ENCODE results near the gene HNRNPC.
"Not testable (repeated sequence)": the region's sequence is repeated elsewhere in the genome, so short reads cannot be mapped to it uniquely, and the experiment has no call there.

HNRNPC gene

DNA sequence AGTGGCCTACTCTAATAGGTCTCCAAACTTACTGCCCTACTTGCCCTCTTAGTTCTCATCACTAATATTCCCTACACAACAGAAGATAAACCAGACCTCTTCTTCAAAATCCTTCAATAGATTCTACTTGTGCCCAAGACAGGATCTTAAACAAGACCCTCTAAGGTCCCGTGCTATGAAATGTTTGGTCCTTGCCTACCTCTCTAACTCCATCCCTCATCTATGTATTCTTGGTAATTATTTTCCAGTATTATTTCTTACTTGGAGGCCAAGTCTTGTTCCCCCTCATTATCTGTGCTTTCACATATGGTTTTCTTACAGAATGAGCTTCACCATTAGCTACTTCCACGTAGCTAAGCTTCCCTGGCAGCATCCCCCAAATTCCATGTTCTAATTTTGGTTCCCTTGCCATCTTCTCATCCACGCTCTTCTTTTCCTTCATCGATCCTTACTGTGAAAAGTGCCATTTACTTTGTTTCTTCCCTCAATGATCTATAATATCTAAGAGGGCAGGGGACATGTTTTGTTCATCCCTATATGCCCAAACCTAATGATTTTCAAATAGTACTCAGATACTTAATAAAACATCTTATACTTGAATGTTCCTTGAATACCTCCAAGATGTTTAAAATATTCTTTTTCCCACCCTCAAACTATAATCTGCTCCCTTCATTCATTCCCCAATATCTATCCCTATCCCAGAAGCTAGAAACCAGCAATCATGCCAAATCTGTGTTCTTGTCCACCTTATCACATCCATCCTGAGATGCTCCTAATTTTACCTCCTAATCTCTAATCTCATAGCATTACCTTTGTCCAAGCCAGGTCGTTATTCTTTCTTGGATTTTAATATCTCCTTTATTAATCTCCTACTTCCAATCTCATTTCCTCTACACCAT lies 10.1 kb downstream of the HNRNPC start:
- TF ChIP-seq ZNF274 (IDR thresholded peaks at IDR 0.05; ENCODE audit: low read depth, low read length): no peak
- H3K4me3 ChIP-seq (ENCODE audit: low read length): no peak overlapping the region; the same call in 1 of the 2 replicates

GRCh38 chr14:21258005-21258888 lies 11.0 kb downstream of the HNRNPC start:
- H3K4me3 ChIP-seq (ENCODE audit: low read length): no peak overlapping the region
- no peak for TF ChIP-seq ZNF274 (IDR thresholded peaks at IDR 0.05; ENCODE audit: low read depth, low read length)

DNA sequence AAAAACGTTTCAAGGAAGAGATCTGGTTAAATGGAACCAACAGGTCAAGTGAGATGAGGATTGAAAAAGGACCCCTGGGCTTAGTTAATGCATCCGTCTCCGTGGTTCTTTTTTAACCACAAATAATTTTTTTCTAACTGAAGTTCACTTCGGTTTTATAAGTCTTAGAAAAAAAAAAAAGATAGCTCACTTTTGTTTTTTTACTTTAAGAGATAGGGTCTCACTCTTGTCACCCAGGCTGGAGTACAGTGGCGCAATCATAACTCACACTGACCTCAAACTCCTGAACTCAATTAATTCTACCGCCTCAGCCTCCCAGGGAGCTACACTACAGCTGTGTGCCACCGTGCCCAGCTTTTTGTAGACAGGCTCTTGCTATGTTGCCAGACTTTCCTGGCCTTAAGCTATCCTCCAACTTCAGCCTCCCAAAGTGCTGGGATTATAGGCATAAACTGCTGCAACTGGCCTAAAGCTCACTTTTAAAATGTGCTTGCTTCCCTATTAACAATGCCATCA lies 11.8 kb downstream of the HNRNPC start:
- no peak for TF ChIP-seq ZNF274 (IDR thresholded peaks at IDR 0.05; ENCODE audit: low read depth, low read length)
- no peak overlapping the region for H3K4me3 ChIP-seq (ENCODE audit: low read length)

DNA sequence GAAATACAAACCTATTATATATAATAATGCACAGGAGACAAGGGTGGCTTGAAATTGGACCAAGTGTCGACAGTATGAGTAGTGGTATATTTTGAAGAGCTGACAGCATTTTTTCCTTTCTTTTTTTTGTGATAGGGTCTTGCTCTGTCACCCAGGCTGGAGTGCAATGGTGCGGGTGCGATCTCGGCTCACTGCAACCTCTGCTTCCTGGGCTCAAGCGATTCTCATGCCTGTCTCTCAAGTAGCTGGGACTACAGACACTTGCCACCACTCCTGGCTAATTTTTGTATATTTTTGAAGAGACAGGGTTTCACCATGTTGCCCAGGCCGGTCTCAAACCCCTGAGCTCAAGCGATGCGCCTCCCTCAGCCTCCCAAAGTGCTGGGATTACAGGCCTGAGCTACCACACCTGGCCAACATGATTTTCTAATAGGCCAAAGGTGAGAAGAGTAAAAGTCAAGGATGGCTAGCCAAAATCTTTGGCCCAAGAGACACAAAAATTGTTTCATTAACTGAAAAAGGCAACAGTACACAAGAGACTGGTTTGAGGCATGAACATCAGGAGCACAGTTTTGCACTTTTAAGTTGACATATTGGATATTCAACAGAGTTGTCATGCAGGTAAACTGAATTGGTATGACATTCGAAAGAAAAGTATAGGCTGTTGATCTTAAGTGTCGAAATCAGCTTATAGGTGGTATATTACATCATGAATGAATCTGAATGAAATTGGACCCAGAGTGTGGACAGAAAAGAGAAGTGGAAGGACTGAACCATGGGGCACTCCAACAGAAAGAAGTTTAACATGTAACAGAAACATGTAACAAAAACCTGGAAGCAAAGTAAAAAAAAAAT lies 12.5 kb downstream of the HNRNPC start:
- no peak overlapping the region for H3K4me3 ChIP-seq (ENCODE audit: low read length)
- no peak for TF ChIP-seq ZNF274 (IDR thresholded peaks at IDR 0.05; ENCODE audit: low read depth, low read length)

DNA sequence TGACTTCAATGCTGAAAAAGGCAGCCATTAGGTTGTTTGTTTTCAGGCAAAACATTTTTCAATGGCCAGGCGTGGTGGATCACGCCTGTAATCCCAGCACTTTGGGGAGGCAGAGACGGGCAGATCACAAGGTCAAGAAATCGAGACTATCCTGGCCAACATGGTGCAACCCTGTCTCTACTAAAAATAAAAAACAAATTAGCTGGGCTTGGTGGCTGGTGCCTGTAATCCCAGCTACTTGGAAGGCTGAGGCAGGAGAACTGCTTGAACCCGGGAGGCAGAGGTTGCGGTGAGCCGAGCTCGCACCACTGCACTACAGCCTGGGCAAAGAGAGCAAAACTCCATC lies 13.2 kb downstream of the HNRNPC start:
- H3K4me3 ChIP-seq (ENCODE audit: low read length): not testable (repeated sequence)

DNA sequence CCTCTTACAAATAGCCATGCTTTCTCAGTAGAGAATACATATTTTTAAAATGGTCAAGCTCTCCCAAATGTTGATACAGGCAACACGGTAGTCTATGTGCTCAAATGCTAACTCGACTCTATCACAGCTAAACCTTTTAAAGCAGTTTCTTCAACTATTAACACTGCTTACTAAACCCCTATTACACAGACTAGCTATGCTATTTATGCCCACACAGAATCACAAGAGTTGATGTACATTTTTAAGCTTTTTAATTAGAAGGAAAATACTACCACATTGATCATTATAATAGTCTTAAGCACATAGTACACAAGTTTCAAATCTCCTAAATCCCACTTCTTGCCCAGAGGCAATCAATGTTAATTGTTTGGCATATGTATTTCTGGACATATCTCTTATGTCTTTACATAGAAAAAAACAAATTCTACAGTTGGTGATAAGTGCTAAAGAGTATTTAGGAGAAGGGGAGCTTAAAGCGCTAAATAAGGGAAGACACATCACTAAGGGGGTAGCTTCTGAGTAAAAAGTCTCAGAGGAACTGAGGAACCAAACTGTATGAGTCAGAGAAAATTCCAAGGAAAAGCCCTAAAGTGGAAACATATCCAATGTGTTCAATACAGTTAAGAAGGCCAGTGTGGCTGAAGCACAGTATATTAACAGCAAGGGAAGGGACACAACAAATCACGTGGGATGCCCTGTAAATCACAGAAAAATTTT lies 13.7 kb downstream of the HNRNPC start:
- TF ChIP-seq ZNF274 (IDR thresholded peaks at IDR 0.05; ENCODE audit: low read depth, low read length): no peak
- H3K4me3 ChIP-seq (ENCODE audit: low read length): no peak overlapping the region

GRCh38 chr14:21252149-21252548 lies 17.1 kb downstream of the HNRNPC start:
- TF ChIP-seq ZNF274 (IDR thresholded peaks at IDR 0.05; ENCODE audit: low read depth, low read length): no peak
- H3K4me3 ChIP-seq (ENCODE audit: low read length): no peak overlapping the region

DNA sequence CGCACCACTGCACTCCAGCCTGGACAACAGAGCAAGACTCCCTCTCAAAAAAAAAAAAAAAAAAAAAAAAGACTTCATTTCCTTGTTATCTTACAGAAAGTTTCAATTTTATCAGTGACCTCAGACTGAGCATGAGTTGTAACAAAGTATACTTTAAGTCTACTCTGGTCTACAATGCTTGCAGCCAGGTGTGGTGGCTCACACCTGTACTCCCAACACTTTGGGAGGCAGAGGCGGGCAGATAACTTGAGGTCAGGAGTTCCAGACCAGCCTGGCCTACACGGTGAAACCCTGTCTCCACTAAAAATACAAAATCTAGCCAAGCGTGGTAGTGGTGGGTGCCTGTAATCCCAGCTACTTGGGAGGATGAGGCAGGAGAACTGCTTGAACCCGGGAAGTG lies 18.0 kb downstream of the HNRNPC start:
- no peak for TF ChIP-seq ZNF274 (IDR thresholded peaks at IDR 0.05; ENCODE audit: low read depth, low read length)
- no peak overlapping the region for H3K4me3 ChIP-seq (ENCODE audit: low read length)

DNA sequence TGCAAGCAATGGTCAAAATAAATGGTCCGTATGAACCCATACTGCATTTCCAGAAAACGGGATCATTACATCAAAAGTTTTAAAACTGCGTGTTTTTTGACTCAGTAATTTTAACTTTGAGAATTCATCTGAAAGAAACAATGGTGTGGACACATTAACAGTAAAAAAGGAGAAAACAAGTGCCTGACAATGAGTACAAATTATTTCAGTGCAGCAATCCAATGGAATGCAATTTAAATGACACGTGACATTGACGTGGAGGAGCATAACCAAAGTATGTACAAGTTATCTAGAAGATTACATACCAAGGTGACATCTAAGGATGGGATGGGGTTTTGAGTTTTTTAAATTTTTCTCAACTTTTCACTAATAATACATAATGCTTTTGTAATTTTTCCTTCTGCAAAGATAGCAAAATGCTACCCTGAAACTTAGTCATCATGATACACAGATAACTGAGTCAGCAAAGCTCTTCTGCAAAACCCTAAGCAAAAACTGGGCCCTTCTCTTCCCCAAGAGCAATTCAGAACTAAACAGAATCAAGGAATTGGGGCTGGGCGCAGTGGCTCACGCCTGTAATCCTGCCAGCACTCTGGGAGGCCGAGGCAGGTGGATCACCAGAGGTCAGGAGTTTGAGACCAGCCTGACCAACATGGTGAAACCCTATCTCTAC lies 20.4 kb downstream of the HNRNPC start:
- no peak for TF ChIP-seq ZNF274 (IDR thresholded peaks at IDR 0.05; ENCODE audit: low read depth, low read length)
- H3K4me3 ChIP-seq (ENCODE audit: low read length): no peak overlapping the region

- TF ChIP-seq ZNF274 (IDR thresholded peaks at IDR 0.05; ENCODE audit: low read depth, low read length): no peak
- H3K4me3 ChIP-seq (ENCODE audit: low read length): no peak overlapping the region
Measured at GRCh38 chr14:21248338-21248737, 20.9 kb downstream of the HNRNPC start.

DNA sequence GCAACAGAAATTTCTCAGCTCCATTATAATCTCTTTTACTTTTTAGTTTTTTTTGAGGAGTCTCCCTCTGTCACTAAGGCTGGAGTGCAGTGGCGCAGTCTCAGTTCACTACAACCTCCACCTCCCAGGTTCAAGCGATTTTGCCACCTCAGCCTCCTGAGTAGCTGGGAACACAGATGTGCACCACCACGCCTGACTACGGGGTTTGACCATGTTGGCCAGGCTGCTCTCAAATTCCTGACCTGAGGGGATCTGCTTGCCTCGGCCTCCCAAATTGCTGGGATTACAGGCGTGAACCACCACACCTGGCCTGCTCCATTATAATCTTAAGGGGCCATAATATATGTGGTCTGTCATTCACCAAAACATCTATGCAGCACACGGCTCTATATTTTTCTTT lies 23.4 kb downstream of the HNRNPC start:
- no peak overlapping the region for H3K4me3 ChIP-seq (ENCODE audit: low read length)
- no peak for TF ChIP-seq ZNF274 (IDR thresholded peaks at IDR 0.05; ENCODE audit: low read depth, low read length)

- TF ChIP-seq ZNF274 (IDR thresholded peaks at IDR 0.05; ENCODE audit: low read depth, low read length): no peak
- no peak overlapping the region for H3K4me3 ChIP-seq (ENCODE audit: low read length)
Measured at GRCh38 chr14:21244544-21244943, 24.7 kb downstream of the HNRNPC start.

Measured in GM08714 (cell line).